ENCODE results near the gene ANKS1B. TPM values are rescaled to one million over a fixed set of nuclear protein-coding genes. Genes with fewer than 3 reads are reported as not detected.
"Not testable (repeated sequence)": the region's sequence is repeated elsewhere in the genome, so short reads cannot be mapped to it uniquely, and the experiment has no call there.

Gene ANKS1B
- total RNA-seq, 1 donor from 2014 or later, result not detected

DNA sequence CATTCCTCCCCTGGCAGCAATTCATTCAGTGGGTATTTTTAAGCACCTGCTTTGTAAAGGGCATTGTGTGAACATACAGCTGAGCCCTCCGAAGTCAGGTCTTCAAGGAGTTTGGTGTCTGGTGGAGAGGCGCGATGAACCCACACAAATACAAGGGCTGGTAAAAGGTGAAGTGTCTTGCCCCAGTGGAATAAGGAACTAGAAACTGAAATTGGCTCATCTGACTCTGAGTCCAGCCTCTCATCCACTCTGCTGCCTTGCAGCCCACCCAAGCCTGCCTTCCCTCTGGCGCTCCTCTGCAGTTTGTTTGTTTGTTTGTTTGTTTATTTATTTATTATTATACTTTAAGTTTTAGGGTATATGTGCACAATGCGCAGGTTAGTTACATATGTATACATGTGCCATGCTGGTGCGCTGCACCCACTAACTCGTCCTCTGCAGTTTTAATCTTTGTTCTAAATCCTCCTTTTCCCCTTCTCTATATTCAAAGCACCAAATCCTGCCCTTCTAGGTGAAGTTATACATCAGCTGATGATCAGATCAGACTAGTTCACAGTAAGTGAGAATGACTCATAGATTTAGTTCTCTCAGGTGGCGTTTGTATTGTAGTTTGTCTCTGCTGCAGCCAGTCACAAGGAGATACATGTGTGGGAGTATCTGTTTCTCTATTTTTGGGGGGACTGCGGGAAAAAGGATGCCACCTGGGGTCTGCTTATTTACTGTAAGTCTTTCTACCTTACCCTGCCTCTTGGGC, 945.2 kb downstream of the ANKS1B start:
- no peak for DNase-seq (ENCODE audit: extremely low read depth, low read depth, low spot score)

DNA sequence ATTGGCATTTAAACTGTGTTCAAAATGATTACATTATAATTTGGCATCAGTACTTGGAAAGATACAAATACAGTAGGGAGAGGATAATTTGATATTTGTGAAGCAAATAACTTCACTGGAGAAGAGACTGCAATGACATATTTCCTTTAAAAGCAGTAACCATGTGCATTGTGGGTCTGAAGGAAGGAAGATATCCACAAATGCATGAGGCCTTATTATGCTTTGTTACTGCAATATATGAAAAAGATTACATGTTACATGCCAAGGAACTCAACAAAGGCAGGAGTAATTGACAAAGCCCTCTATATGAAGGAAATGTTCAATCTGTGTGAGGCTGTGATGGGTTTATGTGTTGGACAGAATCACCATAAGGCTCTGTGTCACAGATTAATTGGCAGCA, 948.2 kb downstream of the ANKS1B start:
- no peak for DNase-seq (ENCODE audit: extremely low read depth, low read depth, low spot score)

GRCh38 chr12:99035803-99036202, 948.9 kb downstream of the ANKS1B start:
- no peak for DNase-seq (ENCODE audit: extremely low read depth, low read depth, low spot score)

DNA sequence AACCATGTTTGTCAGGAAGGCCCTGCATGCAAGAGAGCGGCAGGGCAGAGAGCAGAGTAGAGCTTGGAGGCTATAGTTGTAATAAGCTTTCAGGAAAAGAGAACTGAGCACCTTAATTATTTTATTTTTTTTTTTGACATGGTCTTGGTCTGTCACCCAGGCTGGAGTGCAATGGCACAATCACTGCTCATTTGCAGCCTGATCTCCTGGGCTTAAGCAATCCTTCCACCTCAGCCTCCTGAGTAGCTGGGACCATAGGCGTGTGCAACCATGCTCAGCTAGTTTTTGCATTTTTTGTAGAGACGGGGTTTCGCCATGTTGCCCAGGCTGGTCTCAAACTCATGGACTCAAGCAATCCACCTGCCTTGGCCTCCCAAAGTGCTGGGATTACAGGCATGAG, 950.5 kb downstream of the ANKS1B start:
- not testable (repeated sequence) for DNase-seq (ENCODE audit: extremely low read depth, low read depth, low spot score)

- no peak for DNase-seq (ENCODE audit: extremely low read depth, low read depth, low spot score)
These were observed 955.0 kb downstream of the ANKS1B start for GRCh38 chr12:99029511-99030271.

GRCh38 chr12:99027461-99027860, 957.3 kb downstream of the ANKS1B start:
- DNase-seq (ENCODE audit: extremely low read depth, low read depth, low spot score), result no peak

GRCh38 chr12:99027055-99027393, 957.7 kb downstream of the ANKS1B start:
- DNase-seq (ENCODE audit: extremely low read depth, low read depth, low spot score), result no peak

DNA sequence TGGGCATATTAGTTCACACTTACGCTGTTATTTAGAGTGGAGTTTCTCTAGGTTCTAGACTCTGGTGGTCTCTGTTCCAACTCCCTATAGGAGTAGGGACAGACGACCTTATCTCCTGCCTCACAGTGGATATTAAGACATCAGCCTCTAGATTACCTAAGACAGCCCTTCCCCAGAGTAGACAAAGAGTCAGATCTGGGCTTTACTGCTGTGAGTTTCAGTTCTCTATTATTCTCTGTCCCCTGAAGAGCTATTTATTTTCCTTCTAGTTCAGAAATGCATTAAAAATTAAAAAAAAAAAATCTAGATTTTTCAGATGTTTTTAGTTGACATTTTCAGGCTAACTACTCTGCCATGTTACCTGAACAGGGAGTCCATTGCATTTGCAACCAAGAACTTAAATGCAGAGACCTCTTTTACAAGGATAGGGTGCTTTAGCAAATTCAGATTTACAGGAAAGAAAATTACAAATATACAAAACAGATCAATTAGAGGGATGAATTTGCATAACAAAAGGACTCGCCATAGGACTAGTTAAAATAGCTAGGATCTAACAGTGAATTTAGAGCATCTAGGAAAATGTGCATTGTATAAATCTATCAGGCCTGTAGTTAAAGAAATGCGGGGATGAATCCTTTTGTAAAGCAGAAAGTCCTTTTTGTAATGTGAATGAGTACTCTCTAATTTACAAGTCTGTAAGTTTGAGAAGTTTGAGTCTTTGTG, 958.2 kb downstream of the ANKS1B start:
- DNase-seq (ENCODE audit: extremely low read depth, low read depth, low spot score), result no peak

DNA sequence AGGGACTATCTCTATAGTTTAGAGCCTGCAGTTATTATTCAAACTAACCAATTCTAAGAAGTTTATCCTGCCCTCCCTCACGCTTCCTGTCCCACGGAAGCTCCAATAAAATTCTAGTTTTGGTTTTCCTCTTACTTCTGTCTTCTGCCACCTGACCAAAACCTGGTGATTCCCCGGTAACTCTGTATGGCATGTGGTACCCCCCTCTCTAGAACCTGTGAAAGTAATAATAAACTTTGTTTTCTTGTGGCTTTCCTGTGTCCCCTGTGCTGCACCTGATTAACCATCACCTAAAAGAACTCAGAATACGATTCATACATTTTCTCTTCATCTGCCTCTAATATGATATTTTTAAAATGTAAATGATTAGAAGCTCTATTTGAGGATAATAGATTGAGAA, 959.9 kb downstream of the ANKS1B start:
- no peak for DNase-seq (ENCODE audit: extremely low read depth, low read depth, low spot score)

DNA sequence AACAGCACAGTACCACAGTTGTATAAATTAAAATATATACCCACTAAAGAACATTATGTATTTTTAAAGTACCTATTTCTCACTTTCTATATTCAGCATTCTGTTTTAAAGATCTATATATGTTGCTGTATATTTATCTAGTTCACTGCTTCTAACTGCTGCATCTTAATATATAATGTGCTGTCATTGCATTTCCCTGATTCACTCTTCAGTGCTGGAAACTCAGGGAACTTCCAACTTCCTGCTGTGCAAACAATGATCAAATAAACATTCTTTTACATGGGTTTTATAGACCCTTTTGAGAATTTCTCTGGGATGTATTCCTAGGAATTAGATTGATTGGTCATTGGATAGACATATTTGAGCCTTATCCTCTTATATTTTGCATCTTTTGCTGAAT, 960.5 kb downstream of the ANKS1B start:
- DNase-seq (ENCODE audit: extremely low read depth, low read depth, low spot score), result no peak

DNA sequence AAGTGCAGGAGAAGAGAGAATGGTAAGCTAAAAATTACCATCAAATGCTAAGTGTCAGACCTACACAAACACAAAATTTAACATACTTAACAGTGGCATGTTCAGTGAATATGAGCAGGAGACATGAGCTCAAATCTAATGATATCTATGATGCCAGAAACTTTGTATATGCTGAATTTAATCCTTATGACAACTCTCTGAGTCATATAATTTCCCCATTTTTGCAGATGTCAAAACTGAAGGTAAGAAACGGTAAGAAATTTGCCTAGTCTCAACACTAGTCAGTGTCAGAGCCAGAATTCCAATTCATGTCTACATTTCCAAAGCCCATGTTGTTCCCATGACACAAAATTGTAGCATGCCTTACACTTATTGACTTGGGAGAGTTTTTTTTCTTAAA, 963.9 kb downstream of the ANKS1B start:
- DNase-seq (ENCODE audit: extremely low read depth, low read depth, low spot score), result no peak

DNA sequence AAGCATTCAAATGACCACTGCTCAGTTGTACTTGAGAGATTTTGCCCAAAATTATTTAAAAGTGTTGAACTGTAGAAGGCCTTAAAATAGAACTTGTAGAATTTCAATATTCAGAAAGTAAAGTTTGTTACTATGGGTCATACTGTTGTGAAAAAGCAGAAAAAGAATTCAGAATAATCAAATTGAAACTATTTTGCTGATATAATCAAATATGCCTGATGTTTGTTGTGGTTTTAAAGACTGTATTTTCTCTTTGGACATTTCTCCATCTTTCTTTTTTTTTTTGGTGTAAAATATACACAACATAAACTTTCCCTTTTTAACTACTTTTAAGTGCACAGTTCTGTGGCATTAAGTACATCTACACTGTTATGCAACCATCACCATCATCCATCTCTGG, 964.9 kb downstream of the ANKS1B start:
- no peak for DNase-seq (ENCODE audit: extremely low read depth, low read depth, low spot score)

- no peak for DNase-seq (ENCODE audit: extremely low read depth, low read depth, low spot score)
These were observed 966.8 kb downstream of the ANKS1B start for GRCh38 chr12:99017971-99018370.

DNA sequence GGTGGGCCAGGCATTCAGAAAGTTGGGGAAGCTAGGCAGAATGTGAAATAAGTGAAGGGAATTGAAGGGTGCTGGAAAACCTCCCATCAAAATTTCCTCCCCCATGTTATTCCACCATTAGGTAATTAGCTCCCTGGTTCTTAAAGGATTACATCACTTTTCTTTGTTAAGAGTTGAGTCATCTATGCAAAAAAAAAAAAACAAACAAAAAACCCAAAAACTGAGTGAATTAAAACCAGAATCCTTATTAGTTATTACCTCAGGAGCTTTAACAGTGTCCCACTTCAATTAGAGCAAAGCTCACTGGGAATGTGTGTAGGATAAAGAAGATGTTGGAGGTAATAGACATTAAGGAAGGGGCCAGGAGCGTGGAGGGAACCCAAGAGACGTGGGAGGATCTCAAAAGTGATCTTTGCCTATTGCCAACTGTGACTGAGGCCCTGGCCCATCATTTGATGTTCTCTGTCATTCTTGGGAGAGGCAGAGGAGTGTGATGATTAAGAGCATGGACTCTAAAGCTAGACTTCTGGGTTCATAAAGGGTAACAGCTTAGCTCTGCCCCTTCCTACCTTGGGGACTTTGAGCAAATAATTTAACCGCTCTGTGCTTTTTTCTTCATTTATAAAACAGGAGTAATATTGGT, 975.0 kb downstream of the ANKS1B start:
- no peak for DNase-seq (ENCODE audit: extremely low read depth, low read depth, low spot score)

DNA sequence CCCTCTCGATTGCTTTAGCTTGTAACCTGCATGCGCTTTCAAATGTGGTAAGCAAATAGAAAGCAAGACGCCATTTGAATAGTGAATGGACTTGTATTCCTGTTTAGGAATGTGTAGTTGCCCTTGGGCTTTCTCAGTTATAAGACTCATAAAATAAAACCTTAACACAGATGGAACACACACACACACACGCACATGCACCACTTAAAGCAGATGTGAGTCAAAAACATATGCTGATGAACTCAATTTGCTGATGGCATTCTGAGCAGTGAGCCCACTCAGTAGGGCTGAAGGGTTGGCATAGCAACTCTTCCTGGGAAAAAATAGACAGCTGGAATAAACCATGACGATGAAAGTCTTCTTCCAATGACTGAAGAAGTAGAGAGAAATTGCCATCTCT, 979.1 kb downstream of the ANKS1B start:
- no peak for DNase-seq (ENCODE audit: extremely low read depth, low read depth, low spot score)

DNA sequence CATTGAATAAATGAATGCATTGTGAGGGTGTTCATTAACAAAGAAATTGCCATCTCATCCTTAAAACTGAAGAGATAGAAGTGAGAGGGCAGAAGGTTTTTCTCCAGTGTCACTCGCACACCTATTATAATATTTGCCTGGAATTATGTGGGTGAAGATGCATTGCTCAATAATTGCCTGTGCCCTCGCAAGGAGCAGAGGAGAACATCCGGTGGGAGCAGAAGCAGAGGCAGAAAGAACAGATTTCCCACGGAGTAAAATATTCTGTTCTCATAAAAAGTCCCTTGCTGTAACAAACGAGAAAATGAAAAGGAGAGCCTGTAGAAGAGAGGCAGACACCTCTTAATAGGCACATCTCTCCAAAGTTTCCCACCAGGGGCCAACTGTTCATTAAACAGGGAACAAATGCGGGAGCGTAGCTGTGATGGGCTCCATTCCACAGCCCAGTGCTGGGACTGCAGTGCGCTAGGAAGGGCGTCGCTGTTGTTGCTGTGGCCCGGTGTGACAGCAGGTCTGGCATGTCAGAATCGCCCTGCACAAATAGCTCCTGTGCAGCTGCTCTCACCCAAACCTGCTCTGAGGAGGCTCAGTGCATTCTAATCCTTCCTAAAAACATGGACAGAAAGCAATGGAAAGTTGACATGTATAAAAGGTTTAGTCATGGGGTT, 979.8 kb downstream of the ANKS1B start:
- no peak for DNase-seq (ENCODE audit: extremely low read depth, low read depth, low spot score)

DNA sequence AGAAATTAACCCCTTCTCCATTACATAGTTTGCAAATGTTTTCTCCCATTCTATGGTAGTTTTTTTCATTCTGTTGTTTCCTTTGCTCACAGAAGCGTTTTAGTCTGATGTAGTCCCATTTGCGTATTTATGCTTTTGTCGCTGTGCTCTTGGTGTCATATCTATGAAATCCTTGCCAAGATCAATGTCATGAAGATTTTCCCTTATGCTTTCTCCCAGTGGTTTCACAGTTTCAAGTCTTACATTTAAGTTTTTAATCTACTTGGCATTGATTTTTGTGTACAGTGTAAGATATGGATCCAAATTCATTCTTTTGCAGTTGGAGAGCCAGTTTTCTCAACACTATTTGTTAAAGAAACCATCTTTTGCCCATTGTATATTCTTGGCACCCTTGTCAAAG, 982.0 kb downstream of the ANKS1B start:
- no peak for DNase-seq (ENCODE audit: extremely low read depth, low read depth, low spot score)

- DNase-seq (ENCODE audit: extremely low read depth, low read depth, low spot score), result no peak
These were observed 982.6 kb downstream of the ANKS1B start for GRCh38 chr12:99002156-99002555.

DNA sequence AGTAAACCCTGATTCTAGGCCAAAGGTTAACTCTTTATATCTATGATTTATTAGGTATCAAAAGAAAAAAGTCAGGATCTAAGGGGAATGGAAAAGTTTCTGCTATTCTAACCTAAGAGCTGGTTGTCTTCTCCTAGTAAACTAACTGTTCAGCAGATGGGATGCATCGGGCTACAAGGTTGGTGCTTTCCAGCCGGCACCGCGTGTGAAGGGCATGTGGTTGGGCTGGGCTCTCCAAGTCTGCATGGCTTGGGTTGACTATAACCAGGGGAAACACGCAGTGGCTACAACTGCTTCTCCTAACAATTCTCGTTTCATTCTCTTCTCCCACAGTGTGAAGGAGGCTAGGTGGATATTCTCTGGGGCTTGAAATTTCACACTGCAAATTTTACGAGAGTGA, 985.2 kb downstream of the ANKS1B start:
- DNase-seq (ENCODE audit: extremely low read depth, low read depth, low spot score), result no peak

GRCh38 chr12:98998697-98999299, 985.9 kb downstream of the ANKS1B start:
- DNase-seq (ENCODE audit: extremely low read depth, low read depth, low spot score), result peak; percentile 22

All from glomerular endothelial cell (primary cell).